Sciatic nerve (tissue), 2 donors: ENCODE measurements around the gene PHF21A. TPM values are rescaled to one million over a fixed set of nuclear protein-coding genes. Genes with fewer than 3 reads are reported as not detected.
A peak's percentile ranks its signal among the peaks of the same experiment; 100 is the strongest.

Experiments used
- ATAC-seq: fragments of 200-7000 bp; cut with Tn5 transposase; one replicate; pipeline ENCODE4 v1.9.1; 2020; ENCODE audit warnings: mild to moderate bottlenecking, moderate library complexity
- DNase-seq: peaks from one replicate; pipeline ENCODE4 v3.0.0-alpha.2; 2020; ENCODE audit warnings: low spot score
- intact Hi-C: fragments of 100-400 bp; cut with DNase I; formaldehyde crosslinking; loops from one replicate; pipeline ENCODE4 v1.14.2; 2022
- total RNA-seq: library from RNA; stranded (reverse); fragmentation: NEBNext Ultra II Directional; extraction: Animal tissue kit (Norgen Biotek cat#: 25700); gene quantifications from one replicate; pipeline ENCODE4 v1.2.1, GENCODE V29; 2021
- donor health status: DM: no; HTN: no; CAD: no.
- donor health status: DM: no; HTN: no; CAD: no.

PHF21A gene
- total RNA-seq, 1 donor from 2014 or later: 82.2 TPM

DNA sequence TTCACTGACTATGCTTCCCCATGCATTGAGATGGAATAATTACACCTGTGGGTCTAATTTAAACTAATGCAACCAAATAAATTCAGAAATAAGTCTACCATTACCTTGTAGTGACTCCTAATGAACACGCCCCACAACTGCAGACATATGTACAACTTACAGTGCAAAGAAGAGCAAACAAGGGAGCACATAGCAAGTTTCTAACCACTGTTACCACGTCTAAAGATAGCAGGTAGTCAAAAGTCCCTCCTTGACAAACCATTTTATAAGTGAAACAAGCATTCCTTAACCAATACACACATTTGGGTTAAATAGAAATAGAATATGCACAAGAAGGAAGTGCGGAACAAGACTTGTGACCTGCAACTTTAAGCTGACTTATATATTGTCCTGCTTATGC, 20.6 kb downstream of the PHF21A start:
- ATAC-seq (no peak), DNase-seq (no peak)
- intact Hi-C loops: no loop called here

DNA sequence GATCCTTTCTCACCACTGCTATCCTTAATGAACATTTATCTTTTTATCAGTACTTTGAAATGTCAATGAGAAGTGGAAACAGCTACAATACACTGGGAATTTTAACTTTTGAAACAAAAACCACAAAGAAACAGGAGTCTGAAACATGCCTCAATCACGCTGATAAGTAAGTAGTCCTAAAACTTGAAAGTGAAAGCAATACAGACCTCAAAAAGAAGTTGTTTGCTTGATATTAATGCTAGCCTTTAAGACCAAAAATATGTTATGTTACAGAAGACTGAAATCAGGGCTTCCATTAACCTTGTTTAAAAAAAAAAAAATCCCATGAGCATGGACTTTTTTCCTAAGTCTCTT, 21.3 kb downstream of the PHF21A start:
- no peak for DNase-seq
- intact Hi-C loops: no loop called here
- ATAC-seq: peak; percentile 55

GRCh38 chr11:46090375-46090774, 30.9 kb downstream of the PHF21A start:
- ATAC-seq (no peak), DNase-seq (no peak)
- intact Hi-C loops: no loop called here

GRCh38 chr11:46079662-46080061, 41.6 kb downstream of the PHF21A start:
- ATAC-seq (no peak), DNase-seq (no peak)
- intact Hi-C loops: no loop called here

DNA sequence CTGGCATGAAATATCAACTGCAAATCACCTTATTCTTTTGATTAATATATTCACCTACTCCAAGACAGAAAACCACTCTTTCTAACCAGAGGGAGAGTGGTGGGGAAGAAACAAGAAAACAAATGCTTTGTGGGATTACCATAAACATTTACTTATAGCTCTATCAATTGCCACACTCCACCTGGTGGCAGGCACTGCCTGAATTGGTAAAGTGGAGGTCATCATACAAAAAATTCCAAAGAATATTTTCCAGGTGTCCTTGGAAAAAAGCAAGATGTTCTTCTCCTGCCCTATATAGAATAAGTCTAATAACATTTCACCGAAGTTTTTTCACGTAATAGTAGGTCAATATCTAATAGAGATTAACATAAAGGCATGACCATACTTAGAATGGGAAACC, 45.3 kb downstream of the PHF21A start:
- no peak for ATAC-seq
- no peak for DNase-seq
- intact Hi-C loops: no loop called here

GRCh38 chr11:46075168-46075567, 46.1 kb downstream of the PHF21A start:
- DNase-seq (no peak), ATAC-seq (no peak)
- intact Hi-C loops: no loop called here

DNA sequence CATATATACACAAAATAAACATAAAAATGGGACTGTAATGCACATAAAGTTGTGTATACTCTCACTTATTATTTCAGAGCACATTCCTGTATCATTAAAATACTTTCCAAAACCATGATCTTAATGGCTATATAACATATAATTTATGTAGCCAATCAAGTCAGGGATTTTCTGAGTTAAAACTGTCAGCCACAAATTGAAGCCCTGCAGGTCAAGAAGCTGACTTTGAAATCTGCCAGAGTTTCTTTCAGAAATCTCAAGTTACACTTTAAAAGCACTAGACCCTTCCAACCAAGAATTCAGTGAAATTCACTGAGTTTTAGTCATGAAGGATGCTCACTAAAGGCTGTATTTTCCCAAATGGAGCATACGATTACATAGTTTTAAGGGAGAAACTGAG, 47.6 kb downstream of the PHF21A start:
- intact Hi-C loops: no loop called here
- DNase-seq (no peak), ATAC-seq (no peak)

GRCh38 chr11:46072172-46072964, 48.9 kb downstream of the PHF21A start:
- intact Hi-C loops: no loop called here
- ATAC-seq (peak; percentile 66), DNase-seq (no peak)

- intact Hi-C loops: no loop called here
- ATAC-seq (no peak), DNase-seq (no peak)
Observed at GRCh38 chr11:46071091-46071490, 50.2 kb downstream of the PHF21A start.

GRCh38 chr11:46069595-46069994, 51.7 kb downstream of the PHF21A start:
- DNase-seq (no peak), ATAC-seq (no peak)
- intact Hi-C loops: no loop called here

DNA sequence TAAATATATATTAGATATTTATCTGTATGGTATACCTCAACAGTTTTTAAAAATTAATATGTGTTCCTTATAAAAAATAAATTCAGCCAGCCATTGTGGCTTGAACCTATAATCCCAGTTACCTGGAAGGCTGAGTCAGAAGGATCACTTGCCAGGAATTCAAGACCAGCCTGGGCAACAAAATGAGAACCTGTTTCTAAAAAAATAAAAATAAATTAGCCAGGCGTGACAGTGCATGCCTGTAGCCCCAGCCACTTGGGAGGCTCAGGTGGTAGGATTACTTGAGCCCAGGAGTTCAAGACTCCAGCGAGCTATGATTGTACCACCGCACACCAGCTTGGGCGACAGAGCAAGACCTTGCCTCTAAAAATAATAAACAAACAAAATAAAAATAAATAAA, 54.9 kb downstream of the PHF21A start:
- intact Hi-C loops: no loop called here
- ATAC-seq: no peak

GRCh38 chr11:46065681-46066080, 55.6 kb downstream of the PHF21A start:
- ATAC-seq (no peak), DNase-seq (no peak)
- intact Hi-C loops: no loop called here

More for the DNA sequence above, 54.9 kb downstream of the PHF21A start:
- DNase-seq: no peak

- no peak for DNase-seq
- intact Hi-C loops: no loop called here
- no peak for ATAC-seq
Observed at GRCh38 chr11:46064221-46064620, 57.0 kb downstream of the PHF21A start.

DNA sequence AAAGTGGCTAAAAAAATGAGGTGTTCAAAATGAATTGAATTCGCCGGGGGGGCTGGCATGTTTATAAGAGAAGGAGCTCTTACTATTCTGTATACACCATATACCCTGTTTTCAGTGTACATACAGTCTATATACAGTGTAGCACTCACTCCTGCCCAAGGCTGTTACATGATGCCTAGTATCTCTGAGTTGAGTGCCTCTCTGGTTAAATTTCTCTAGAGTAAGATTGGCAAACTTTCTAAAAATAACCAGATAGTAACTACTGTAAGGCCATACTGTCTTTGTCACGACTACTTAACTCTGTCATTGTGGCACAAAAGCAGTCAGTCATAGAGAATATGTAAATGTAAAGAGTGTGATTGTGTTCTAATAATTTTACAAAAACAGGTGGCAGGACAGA, 58.1 kb downstream of the PHF21A start:
- ATAC-seq (no peak), DNase-seq (no peak)
- intact Hi-C loops: no loop called here

DNA sequence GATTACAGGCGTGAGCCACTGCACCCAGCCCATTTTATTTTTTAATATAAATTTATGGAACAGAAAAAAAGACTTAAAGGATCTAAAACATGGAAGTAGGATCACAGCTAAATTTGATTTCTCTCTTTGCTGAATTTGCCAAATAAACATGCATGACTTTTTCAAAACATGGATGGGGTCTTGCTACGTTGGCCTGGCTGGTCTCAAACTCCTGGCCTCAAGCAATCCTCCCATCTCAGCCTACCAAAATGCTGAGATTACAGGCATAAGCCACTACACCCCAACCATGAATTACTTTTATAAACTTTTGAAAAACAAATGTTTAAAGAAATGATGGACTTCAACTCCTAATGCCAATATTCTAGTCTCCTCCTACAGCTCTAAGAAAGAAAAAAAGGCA, 61.2 kb downstream of the PHF21A start:
- DNase-seq (no peak), ATAC-seq (no peak)
- intact Hi-C loops: no loop called here

DNA sequence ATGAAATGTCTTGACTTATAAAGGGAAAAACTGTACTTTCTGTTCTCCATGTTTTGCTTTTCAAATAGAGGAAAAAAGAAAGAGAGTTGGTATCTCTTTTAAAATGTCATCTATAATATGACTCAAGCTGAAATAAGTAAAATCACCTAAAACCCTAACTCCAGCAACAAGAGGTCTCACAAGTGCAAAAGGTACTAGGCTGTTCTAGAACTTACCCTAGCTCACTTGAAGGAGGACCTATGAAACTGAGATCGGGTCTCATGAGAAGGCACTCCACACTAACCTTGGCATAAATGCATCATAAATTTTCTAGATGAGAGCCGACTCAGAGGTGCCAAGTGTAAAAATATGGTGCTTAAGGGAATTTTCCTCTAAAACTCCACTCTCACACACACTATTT, 63.8 kb downstream of the PHF21A start:
- intact Hi-C loops: no loop called here
- DNase-seq (no peak), ATAC-seq (no peak)

- ATAC-seq (no peak), DNase-seq (no peak)
- intact Hi-C loops: no loop called here
Observed at GRCh38 chr11:46055371-46055770, 65.9 kb downstream of the PHF21A start.

DNA sequence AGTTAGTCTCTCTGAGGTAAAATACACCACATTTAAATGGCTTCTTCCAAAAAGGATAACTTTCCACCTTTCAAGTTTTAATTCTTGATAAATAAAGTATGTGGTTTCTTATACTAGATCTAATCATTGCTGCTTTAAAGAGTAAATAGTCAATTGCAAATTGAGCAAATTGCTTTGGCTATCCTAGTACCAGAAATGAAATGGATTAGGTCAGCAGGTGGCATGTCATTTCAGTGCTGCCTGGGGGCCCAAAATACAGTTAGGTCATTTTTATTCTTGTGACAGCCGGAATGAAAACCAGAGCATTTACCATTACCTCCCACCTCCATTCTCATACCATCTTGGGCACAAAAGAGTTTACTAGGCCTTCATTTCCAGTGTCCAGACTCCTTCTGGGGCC, 70.2 kb downstream of the PHF21A start:
- intact Hi-C loops: no loop called here
- no peak for ATAC-seq
- DNase-seq: no peak

DNA sequence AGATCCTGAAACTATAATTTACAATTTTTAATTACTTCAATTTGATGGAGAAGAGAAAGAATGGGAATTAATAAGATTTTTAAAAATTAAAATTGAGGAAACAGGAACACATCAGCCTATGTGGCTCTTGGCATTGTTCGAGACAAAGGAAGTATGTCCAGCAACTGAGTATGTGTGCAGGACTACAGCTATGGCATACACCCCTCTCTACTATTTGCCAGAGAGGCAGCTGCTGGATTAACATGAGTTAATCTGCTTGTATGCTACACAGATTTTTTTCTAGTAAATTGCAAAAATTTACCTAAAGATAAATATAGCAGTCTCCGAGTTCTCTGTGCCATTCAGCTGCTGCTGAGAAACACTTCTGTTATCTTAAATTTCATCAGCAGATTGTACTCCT, 70.6 kb downstream of the PHF21A start:
- intact Hi-C loops: no loop called here
- ATAC-seq (no peak), DNase-seq (no peak)

- intact Hi-C loops: no loop called here
- peak; percentile 49 for ATAC-seq
- DNase-seq: no peak
Observed at GRCh38 chr11:46050003-46050461, 71.2 kb downstream of the PHF21A start.

DNA sequence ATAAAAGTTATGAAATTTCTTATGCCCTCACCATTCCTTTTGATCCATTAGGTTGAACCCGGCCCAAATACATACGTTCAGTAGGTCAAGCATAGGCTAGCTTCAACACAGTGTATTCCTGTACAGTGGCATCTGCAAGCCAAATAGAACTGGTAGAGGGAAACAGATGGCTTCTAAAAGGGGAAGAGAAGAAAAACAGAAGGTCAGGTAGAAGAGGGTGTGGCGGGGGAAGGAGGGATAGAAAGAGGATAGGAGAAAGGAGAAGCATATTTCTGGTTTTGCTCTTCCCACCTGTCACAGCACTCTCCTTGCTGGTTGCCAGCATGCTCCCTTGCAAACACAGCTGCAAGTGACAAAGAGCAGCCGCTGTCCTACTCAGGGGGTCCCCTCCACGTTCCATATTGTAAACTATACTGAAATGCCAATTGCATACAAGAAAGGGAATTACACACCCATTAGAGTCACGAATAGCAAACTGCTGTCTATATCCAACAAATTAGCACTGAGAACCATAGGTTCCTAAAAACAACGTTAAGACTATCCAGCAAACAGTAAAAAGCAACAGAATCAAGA, 71.8 kb downstream of the PHF21A start:
- ATAC-seq: no peak
- DNase-seq: no peak
- intact Hi-C loops: no loop called here
